Parathyroid adenoma (tissue), 2 donors: Measurements from ENCODE around the gene TMPRSS6.

ENCODE experiments used
- H2AFZ ChIP-seq: fragments of 300-600 bp; sonication (generic); one replicate; pipeline ENCODE4 v1.7.0; 2017; ENCODE audit warnings: antibody characterized with exemption, mild to moderate bottlenecking
- H3K27ac ChIP-seq: fragments of 300-600 bp; sonication (generic); one replicate; pipeline ENCODE4 v1.7.0; 2017
- H3K27me3 ChIP-seq: fragments of 300-600 bp; sonication (generic); one replicate; pipeline ENCODE4 v1.7.0; 2017; ENCODE audit warnings: low read length; ENCODE audit not compliant: control insufficient read depth, insufficient read depth
- H3K36me3 ChIP-seq: fragments of 300-600 bp; sonication (generic); one replicate; pipeline ENCODE4 v1.7.0; 2017; ENCODE audit warnings: low read length; ENCODE audit not compliant: control insufficient read depth, insufficient read depth
- H3K4me1 ChIP-seq: fragments of 300-600 bp; sonication (generic); one replicate; pipeline ENCODE4 v1.7.0; 2017; ENCODE audit warnings: control low read depth
- H3K4me2 ChIP-seq: fragments of 300-600 bp; sonication (generic); one replicate; pipeline ENCODE4 v1.7.0; 2017; ENCODE audit warnings: low read length
- H3K4me3 ChIP-seq: fragments of 300-600 bp; sonication (generic); one replicate; pipeline ENCODE4 v1.7.0; 2017; ENCODE audit warnings: low read depth, low read length
- H3K79me2 ChIP-seq: fragments of 300-600 bp; sonication (generic); one replicate; pipeline ENCODE4 v1.7.0; 2017; ENCODE audit warnings: control low read depth
- H3K9ac ChIP-seq: fragments of 300-600 bp; sonication (generic); one replicate; pipeline ENCODE4 v1.7.0; 2017; ENCODE audit warnings: mild to moderate bottlenecking
- H3K9me3 ChIP-seq: fragments of 300-600 bp; sonication (generic); one replicate; pipeline ENCODE4 v1.7.0; 2017; ENCODE audit warnings: low read length; ENCODE audit not compliant: control insufficient read depth
- TF ChIP-seq, protein P1 (sequence below): fragments of 300-600 bp; sonication (generic); IDR thresholded peaks from one replicate; pipeline ENCODE4 v1.7.0; 2017; ENCODE audit warnings: antibody characterized with exemption, mild to moderate bottlenecking
- donor health status: primary hyperparathyroidism.

The TMPRSS6 gene

DNA sequence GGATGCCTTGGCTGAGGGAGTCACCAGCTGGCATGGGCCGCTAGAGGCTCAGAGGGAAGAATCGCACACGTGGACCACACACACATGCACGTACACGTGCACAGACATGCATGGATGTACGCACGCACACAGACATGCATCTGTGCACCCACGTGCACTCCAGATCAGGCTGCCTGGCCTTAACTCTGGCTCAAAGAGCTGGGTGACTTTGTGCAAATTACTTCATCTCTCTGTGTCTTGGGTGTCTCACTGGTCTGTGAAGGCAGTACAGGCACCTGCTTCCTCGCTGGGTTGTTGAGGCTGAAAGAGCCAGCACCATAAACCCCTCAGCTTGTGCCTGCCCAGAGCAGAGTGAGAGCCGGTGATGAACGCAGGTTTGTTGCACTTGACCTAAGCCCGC lies 28.7 kb downstream of the TMPRSS6 start:
- H3K4me1 ChIP-seq, result no peaks in the 10 kb centered on the region
- no peak overlapping the region for H3K4me2 ChIP-seq
- H2AFZ ChIP-seq, result no peak overlapping the region
- H3K27ac ChIP-seq, result no peak overlapping the region
- H3K79me2 ChIP-seq, result no peaks in the 10 kb centered on the region
- TF ChIP-seq, protein P1, sequence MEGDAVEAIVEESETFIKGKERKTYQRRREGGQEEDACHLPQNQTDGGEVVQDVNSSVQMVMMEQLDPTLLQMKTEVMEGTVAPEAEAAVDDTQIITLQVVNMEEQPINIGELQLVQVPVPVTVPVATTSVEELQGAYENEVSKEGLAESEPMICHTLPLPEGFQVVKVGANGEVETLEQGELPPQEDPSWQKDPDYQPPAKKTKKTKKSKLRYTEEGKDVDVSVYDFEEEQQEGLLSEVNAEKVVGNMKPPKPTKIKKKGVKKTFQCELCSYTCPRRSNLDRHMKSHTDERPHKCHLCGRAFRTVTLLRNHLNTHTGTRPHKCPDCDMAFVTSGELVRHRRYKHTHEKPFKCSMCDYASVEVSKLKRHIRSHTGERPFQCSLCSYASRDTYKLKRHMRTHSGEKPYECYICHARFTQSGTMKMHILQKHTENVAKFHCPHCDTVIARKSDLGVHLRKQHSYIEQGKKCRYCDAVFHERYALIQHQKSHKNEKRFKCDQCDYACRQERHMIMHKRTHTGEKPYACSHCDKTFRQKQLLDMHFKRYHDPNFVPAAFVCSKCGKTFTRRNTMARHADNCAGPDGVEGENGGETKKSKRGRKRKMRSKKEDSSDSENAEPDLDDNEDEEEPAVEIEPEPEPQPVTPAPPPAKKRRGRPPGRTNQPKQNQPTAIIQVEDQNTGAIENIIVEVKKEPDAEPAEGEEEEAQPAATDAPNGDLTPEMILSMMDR, result no peak
- H3K9me3 ChIP-seq, result no peaks in the 10 kb centered on the region
- H3K4me3 ChIP-seq, result no peak overlapping the region
- H3K27me3 ChIP-seq, result no peaks in the 10 kb centered on the region
- H3K36me3 ChIP-seq, result no peaks in the 10 kb centered on the region
- H3K9ac ChIP-seq, result no peak overlapping the region

DNA sequence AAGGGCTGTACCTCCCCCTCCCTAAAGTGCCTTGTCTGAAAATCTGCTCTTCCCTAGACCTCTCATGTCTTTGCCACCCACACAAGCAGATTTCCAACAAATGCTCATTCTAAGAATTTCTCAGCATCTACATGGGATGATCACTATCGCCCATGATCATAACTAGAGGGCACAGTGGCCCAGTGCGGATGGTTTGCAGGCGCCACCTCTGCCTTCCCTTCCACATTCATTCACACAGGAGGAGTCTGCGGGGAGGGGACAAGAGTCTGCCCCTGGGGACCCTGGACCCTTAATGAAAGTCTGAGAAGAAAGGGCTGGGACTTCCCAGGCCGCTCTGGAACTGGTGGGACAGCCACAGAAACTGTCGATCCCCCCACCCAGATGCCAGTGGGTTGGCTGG lies 29.1 kb downstream of the TMPRSS6 start:
- H3K9ac ChIP-seq, result no peak overlapping the region
- H3K4me3 ChIP-seq, result no peak overlapping the region
- no peak overlapping the region for H3K27ac ChIP-seq
- TF ChIP-seq, protein P1, result no peak
- H3K36me3 ChIP-seq, result no peaks in the 10 kb centered on the region
- no peak overlapping the region for H3K4me2 ChIP-seq
- no peaks in the 10 kb centered on the region for H3K4me1 ChIP-seq
- no peaks in the 10 kb centered on the region for H3K79me2 ChIP-seq
- no peak overlapping the region for H2AFZ ChIP-seq
- H3K9me3 ChIP-seq, result no peaks in the 10 kb centered on the region
- H3K27me3 ChIP-seq, result no peaks in the 10 kb centered on the region

DNA sequence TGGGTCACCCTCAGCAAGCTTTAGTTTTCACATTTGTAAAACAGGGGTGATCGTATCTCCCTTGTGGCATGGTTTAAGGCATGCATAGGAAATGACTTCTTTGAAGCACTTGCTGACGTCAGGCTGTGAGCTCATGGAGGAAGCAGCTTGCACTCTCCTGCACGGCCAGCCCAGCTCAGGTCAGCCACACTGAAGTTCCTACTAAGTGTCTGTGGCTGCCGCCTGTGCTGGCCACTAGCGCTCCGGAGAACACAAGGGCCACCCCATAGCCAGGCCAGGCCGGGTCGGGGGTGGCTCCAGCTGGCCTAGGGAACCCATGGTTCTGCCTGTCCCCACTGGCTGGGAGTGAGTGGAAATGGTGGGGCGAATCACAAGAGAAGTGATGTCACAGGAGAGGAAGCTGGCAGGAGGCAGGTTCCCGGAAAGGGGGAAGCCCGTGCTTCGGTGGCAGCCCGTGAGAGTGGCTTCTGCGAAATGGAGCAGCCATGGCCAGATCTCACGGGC lies 29.8 kb downstream of the TMPRSS6 start:
- no peak overlapping the region for H3K9ac ChIP-seq

DNA sequence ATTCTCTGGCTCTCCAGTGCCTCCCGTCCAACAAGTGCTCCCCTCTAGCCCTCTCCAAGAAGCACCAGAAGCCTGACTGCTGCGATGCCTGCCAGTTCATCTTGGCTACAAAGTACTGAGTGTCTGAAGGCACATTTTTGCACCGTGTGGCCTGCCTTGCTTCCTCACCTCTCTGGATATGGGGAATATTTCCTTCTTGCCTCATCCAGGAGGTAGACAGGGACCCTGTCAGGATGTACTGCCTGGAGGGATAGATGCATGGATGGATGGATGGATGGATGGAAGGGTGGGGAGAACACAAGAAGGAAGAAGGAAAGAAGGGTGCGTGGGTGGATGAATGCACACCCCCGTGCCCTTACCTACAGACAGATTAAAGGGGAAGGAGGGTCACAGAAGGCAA lies 30.4 kb downstream of the TMPRSS6 start:
- H3K9ac ChIP-seq, result no peak overlapping the region
- H3K27me3 ChIP-seq, result no peaks in the 10 kb centered on the region

More for the DNA sequence above, 29.8 kb downstream of the TMPRSS6 start:
- Histone ChIP-seq H3K4me1 (no peaks in the 10 kb centered on the region), H3K79me2 (no peaks in the 10 kb centered on the region), H3K9me3 (no peaks in the 10 kb centered on the region), H3K4me2 (no peak overlapping the region), H3K36me3 (no peaks in the 10 kb centered on the region), H3K27me3 (no peaks in the 10 kb centered on the region), H2AFZ (no peak overlapping the region), H3K27ac (no peak overlapping the region), H3K4me3 (no peak overlapping the region)
- TF ChIP-seq, protein P1, result no peak

More for the DNA sequence above, 30.4 kb downstream of the TMPRSS6 start:
- TF ChIP-seq, protein P1, result no peak
- H3K9me3 ChIP-seq, result no peaks in the 10 kb centered on the region
- no peaks in the 10 kb centered on the region for H3K4me1 ChIP-seq
- no peak overlapping the region for H2AFZ ChIP-seq
- no peak overlapping the region for H3K4me3 ChIP-seq
- no peaks in the 10 kb centered on the region for H3K36me3 ChIP-seq
- H3K27ac ChIP-seq, result no peak overlapping the region
- H3K79me2 ChIP-seq, result no peaks in the 10 kb centered on the region
- H3K4me2 ChIP-seq, result no peak overlapping the region
